ENCODE data around the gene PIK3C3. TPM values are rescaled to one million over a fixed set of nuclear protein-coding genes. Genes with fewer than 3 reads are reported as not detected.

The PIK3C3 gene
- total and polyA plus RNA-seq, 9 of the 15 experiments (the other 6 are each of a cell fraction or from before 2014, with no cell fraction given), result 27.0 to 101 (median 42.9) TPM

DNA sequence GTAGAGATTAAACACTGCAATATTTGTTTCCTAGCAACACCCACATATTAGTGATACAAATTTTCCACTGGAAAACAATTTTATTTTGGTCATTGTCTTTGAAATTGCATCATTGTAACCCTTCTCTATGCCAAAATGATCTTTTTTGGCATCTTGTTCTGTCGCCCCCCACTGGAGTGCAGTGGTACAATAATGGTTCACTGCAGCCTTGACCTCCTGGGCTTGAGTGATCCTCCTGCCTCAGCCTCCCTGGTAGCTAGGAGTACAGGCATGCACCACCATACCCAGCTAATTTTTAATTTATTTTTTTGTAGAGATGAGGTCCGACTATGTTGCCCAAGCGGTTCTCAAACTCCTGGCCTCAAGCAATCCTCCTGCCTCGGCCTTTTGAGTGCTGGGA lies 117.4 kb downstream of the PIK3C3 start:
- Histone ChIP-seq H3K4me1 (replicated peaks in 1 of 2; ENCODE audit: control insufficient read depth in 2 of 2, insufficient read depth in 2 of 2, low read length in 2 of 2) (no peaks in the 10 kb centered on the region), H3K4me2 (ENCODE audit: insufficient read depth, low read length) (no peak overlapping the region), H3K27me3 (ENCODE audit: control insufficient read depth in 2 of 2, insufficient read depth in 2 of 2, low read length in 2 of 2) (no peaks in the 10 kb centered on the region), H3K9me3 (replicated peaks; ENCODE audit: control insufficient read depth, insufficient read depth, low read depth, low read length) (no peaks in the 10 kb centered on the region), H3K9ac (ENCODE audit: insufficient read depth in 1 of 2, low read depth in 2 of 2, low read length in 2 of 2) (no peak overlapping the region), H3K36me3 (ENCODE audit: control insufficient read depth, insufficient read depth, low read length) (no peaks in the 10 kb centered on the region; the same call in 2 of the 3 replicates), H3K79me2 (ENCODE audit: control insufficient read depth, insufficient read depth, low read length) (no peaks in the 10 kb centered on the region), H4K20me1 (replicated peaks; ENCODE audit: control insufficient read depth, insufficient read depth, low read length) (no peaks in the 10 kb centered on the region), H3K4me3 (no peak overlapping the region), H3K27ac (ENCODE audit: extremely low read depth, low read depth, low read length) (no peak overlapping the region), H3K9me1 (ENCODE audit: control insufficient read depth, insufficient read depth, low read length) (no peaks in the 10 kb centered on the region), H2AFZ (ENCODE audit: low read depth, low read length) (no peak overlapping the region)
- WGBS (ENCODE audit: insufficient coverage, low coverage, missing lambda C conversion rate), result 94% methylated on average over 4 of the region's 4 CpGs
- no peak; the same call in 2 of the 3 replicates for ATAC-seq
- intact Hi-C loops (cut with micrococcal nuclease), result no loop called here
- in situ Hi-C loops (cut with MboI), result loop anchor here (25.0 kb wide), 1 partner anchor 1190 kb away; no protein-coding TSS in a partner anchor
- no TSS peak for BruUV-seq (replicated peaks)
- TF ChIP-seq, protein P1, sequence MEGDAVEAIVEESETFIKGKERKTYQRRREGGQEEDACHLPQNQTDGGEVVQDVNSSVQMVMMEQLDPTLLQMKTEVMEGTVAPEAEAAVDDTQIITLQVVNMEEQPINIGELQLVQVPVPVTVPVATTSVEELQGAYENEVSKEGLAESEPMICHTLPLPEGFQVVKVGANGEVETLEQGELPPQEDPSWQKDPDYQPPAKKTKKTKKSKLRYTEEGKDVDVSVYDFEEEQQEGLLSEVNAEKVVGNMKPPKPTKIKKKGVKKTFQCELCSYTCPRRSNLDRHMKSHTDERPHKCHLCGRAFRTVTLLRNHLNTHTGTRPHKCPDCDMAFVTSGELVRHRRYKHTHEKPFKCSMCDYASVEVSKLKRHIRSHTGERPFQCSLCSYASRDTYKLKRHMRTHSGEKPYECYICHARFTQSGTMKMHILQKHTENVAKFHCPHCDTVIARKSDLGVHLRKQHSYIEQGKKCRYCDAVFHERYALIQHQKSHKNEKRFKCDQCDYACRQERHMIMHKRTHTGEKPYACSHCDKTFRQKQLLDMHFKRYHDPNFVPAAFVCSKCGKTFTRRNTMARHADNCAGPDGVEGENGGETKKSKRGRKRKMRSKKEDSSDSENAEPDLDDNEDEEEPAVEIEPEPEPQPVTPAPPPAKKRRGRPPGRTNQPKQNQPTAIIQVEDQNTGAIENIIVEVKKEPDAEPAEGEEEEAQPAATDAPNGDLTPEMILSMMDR (IDR thresholded peaks at IDR 0.05 in 2 of 3, conservative IDR thresholded peaks at IDR 0.05 in 1 of 3; ENCODE audit: insufficient read depth in 2 of 3, low read depth in 1 of 3, low read length in 3 of 3), result 0 out of 6 replicates have a peak, but pooled peaks of 1 of the 3 experiments have one; percentile 28
- TF ChIP-seq, protein P2, sequence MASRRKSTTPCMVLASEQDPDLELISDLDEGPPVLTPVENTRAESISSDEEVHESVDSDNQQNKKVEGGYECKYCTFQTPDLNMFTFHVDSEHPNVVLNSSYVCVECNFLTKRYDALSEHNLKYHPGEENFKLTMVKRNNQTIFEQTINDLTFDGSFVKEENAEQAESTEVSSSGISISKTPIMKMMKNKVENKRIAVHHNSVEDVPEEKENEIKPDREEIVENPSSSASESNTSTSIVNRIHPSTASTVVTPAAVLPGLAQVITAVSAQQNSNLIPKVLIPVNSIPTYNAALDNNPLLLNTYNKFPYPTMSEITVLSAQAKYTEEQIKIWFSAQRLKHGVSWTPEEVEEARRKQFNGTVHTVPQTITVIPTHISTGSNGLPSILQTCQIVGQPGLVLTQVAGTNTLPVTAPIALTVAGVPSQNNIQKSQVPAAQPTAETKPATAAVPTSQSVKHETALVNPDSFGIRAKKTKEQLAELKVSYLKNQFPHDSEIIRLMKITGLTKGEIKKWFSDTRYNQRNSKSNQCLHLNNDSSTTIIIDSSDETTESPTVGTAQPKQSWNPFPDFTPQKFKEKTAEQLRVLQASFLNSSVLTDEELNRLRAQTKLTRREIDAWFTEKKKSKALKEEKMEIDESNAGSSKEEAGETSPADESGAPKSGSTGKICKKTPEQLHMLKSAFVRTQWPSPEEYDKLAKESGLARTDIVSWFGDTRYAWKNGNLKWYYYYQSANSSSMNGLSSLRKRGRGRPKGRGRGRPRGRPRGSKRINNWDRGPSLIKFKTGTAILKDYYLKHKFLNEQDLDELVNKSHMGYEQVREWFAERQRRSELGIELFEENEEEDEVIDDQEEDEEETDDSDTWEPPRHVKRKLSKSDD (conservative IDR thresholded peaks at IDR 0.05; ENCODE audit: low read length), result no peak
- TF ChIP-seq, protein P3, sequence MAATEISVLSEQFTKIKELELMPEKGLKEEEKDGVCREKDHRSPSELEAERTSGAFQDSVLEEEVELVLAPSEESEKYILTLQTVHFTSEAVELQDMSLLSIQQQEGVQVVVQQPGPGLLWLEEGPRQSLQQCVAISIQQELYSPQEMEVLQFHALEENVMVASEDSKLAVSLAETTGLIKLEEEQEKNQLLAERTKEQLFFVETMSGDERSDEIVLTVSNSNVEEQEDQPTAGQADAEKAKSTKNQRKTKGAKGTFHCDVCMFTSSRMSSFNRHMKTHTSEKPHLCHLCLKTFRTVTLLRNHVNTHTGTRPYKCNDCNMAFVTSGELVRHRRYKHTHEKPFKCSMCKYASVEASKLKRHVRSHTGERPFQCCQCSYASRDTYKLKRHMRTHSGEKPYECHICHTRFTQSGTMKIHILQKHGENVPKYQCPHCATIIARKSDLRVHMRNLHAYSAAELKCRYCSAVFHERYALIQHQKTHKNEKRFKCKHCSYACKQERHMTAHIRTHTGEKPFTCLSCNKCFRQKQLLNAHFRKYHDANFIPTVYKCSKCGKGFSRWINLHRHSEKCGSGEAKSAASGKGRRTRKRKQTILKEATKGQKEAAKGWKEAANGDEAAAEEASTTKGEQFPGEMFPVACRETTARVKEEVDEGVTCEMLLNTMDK (IDR thresholded peaks at IDR 0.05; ENCODE audit: borderline replicate concordance, insufficient read depth, low read depth, low read length, poor library complexity, severe bottlenecking), result peak; percentile 12
- CTCF ChIA-PET (ENCODE audit: low intra/inter-chr PET ratio), result no interaction called here
- peak in 2 of 4 experiments; percentile 3 to 4 for DNase-seq (ENCODE audit: extremely low read depth in 1 of 4, low spot score in 3 of 4)
- FAIRE-seq, result no peak
- POLR2A ChIA-PET, result interaction anchor here (0.6 kb wide), 2 partner anchors 157 to 812 kb away, joined by 3 read pairs; no protein-coding TSS in a partner anchor
